ENCODE results near the gene SERTAD2.

Gene SERTAD2

DNA sequence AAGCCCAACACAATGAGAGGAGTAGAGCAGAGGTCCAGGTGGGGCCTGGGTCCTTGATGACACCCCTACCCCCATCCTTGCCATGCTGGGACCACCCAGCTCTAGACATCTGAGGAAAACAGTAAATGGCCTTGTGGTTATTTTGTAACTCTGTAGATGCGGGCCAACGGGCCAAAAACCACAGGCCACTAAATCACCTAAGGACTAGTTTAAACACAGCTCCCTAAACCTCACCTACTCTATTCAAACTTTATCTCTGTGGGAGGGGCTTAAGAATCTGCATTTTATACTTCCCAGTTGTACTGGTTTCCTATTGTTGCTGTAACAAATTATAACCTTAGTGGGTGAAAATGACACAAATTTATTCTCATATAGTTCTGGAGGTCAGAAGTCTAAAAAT, 19.0 kb upstream of the SERTAD2 start:
- no peak for DNase-seq

DNA sequence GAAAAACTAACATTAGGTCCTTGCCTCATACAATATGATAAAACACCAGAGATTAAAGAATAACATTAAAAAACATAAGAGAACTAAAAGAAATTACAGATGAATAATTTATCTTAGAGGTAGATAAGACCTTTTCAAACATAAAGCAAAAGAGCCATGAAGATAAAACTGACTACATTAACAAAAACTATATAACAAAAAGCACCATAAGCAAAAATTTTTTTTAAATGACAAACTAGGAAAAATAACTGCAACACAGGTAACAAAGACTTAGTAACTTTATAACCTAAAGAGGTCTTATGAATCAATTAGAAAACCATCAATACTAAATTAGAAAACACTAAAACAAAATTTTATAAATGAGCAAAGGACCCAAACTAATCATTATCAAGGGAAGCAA, 16.3 kb upstream of the SERTAD2 start:
- no peak for DNase-seq

DNA sequence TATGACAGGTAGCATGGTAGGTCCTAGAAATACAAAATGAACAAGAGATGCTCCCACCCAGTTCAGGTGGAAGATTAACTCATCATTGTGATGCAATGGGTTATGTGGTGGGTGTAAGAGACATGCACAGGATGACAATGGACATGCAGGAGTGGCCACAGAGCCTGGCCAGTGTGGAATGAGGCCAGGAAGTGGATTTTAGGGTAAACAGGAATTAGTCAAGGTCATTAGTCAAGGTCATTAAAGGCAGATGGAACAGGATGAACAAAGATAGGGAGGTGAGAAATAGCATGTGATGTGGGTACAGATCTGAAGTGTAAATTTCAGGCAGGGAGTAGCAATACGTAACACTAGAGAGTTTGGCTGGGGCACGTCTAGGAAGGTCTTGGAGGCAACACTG, 15.6 kb upstream of the SERTAD2 start:
- no peak for DNase-seq

DNA sequence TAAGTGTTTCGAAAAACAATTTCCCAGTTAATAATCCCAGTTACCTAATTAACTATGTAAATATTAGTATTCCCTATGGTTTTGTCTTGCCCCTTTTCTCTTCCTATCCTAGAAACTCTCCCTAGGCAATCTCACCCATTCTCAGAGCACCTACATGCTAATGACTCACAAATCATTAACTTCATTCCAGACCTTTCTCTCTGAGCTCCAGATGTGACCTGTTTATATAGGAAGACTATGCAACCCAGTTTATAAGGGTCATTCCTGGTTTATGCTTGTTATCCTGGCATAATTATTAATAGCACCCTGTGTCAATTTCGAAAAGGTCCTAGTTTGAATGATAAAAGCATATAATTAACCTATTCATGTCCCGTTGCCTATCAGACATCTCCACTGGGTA, 14.8 kb upstream of the SERTAD2 start:
- DNase-seq = no peak

DNA sequence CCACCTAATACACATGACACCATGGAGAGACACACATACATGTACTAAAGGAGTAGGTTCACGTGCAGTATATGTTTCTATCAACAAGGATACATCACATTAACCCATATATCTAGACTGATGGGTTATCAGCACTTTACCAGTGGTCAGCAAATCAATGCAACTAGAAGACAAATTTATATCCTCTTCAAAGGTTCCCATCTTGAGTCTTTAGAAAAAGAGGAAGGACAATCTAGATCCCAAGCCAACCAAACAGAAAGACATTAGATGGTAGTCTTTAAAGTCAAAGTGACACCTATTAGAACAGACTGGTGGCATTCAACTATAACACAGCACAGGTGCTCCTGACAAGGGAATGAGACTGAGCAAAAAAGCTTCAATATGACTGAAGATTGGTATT, 13.8 kb upstream of the SERTAD2 start:
- DNase-seq = no peak

DNA sequence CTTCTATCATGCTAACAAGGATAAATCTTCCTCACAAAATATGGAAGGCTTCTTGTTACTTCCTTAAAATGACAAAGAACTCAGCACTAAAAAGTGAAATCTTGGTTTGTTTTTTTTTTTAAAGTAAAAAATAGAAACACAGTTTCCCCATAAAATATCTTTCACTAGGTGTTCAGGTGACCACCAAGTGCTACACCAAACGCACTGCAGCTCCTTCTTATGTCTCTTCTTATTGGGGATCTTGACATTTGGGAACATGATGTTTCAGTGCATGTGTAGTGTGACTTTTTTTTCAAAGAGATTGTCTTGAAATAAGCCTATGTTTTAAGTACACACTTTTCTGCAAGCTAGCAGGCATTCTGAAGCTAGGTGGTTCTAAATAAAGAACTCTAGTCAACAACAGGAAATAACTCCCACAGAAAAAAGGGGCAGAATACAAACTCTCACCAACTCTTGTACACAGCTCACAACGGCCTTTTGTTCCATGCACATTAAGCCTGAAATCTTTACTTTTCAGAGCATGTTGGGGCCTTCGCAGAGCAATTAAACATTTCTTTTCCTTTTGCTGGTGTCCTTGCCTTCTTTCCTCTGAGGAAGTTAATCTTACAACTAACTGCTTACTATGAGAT, 13.2 kb upstream of the SERTAD2 start:
- DNase-seq = no peak

DNA sequence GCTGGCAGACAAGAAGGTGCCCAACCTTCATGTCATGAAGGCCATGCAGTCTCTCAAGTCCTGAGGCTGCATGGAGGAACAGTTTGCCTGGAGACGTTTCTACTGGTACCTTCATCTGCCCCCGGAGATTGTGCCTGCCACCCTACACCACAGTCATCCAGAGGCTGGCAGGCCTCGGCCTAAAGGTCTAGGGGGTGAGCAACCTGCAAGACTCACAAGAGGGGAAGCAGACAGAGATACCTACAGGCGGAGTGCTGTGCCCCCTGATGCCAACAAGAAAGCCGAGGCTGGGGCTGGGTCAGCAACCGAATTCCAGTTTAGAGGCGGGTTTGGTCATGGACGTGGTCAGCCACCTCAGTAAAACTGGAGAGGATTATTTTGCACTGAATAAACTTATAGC, 12.0 kb upstream of the SERTAD2 start:
- no peak for DNase-seq

DNA sequence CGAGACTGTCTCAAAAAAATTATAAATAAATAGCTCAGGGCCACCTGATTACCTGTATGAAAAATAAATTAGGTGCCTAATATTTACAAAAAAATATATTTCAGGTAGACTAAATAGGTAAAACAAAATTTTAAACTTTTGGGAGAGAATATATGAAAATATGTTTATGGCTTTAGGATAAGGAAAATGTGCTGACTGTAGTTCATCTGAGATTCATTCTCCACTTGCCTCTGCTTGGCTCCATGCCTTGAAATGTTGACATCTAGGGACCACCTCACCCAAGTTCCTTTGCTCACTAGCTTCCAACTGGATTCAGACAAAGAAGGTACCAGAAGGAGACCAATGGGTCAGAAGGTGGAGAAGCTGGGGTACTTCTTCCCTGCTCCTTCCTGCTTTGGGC, 9.7 kb upstream of the SERTAD2 start:
- no peak for DNase-seq

DNA sequence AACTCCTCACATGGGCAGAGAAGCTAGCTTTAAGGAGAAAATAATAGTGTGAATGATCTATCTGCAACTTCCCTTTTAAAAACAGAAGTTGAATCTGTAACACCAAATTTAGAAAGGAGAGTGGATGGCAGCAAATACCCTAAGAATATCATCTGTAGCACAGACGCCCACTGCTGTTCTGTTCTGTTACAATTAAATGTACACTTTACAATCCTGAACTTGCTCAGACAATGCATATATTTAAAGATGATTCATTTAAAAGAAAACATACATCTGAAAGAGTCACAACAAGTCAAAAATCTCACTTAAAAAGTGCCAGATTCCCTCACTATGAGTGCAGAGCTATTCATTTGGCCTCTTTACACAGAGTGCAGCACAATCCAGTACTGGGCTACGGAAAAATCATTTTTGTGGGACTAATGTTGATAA, 8.0 kb upstream of the SERTAD2 start:
- DNase-seq = no peak

DNA sequence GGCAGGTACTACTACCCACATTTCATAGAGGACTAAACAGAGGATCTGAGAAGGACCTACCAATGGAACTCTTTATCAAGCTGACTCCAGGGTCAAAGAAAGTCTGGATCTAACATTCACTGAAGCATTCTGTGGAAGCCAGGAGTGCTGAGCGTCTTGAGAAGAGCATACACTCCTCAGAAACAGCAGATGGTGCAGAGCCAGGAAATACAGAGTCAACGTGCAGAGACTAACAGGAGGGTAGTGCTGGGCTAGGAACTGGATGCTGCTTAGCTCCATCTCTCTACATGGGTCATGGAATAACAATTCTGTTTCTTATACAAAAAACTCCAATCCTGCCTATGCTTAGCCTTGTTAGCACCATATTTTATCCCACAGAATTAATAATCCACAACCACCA, 5.5 kb upstream of the SERTAD2 start:
- no peak for DNase-seq

DNA sequence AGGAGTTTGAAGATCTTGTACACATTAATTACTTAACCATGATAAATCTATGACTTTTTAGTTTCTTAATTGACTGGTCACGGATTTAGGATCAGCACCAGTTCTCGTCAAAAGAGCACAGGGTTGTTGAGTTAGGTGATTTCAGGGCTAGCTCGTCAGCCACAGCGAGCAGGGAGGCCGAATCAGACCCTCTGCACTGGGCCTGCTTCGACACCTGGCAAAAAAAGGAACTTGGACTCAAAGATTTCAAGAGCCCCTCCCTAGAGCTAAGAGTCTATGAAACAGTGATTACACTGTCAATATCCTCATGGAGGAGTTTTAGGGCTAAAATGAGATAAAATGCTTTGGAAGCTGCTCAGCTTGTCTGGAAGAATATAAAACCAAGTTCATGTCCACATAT, 4.6 kb upstream of the SERTAD2 start:
- DNase-seq = no peak

DNA sequence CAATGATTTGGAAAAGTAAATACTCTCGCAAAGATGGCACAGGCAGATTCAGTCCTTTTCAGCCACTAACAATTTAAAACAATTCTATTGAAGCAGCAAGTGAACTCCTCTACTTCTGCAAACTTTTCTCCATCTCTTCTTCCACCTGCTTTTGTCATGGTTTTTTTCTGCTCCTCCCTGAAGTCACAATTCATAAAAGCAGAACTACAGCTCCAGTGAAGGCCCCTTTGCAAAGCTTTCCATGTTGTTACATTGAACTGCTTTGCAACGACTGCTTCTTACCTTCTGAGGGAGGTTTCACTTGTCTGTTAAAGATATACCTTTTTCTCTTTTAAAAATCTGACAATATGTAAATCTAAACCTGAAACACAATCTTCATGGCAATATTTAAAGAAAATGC, 3.7 kb upstream of the SERTAD2 start:
- DNase-seq = no peak

DNA sequence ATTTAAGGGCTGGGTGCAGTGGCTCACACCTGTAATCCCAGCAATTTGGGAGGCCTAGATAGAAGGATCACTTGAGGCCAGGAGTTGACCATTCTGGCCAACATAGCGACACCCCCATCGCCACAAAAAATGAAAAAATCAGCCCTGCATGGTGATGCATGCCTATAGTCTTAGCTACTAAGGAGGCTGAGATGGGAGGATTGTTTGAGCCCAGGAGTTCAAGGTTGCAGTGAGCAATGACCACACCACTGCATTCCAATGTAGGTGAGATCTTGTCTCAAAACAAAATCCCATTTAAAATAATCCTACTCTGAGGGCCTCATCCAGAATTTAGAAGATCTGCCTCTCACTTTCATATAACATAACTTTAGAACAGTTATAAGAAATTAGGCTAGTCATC, 2.7 kb upstream of the SERTAD2 start:
- no peak for DNase-seq

DNA sequence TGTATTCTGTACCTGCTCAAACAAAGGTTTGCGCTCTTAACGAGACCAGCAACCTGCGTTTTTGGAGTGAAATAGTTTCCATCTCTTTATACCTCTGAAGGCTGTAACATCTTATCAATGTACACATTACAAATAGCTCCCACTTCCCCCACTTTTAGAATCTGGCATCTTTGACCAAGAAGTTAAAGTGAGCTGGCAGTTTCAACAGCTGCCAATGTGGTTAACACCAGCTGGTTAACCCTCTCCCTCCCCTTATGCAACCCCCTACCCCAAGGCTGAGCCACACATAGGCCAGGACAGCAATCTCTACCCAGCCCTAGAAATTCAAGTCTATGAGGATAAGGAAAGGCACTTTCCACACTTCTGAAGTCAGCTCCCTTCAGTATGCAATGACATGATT, 2.2 kb upstream of the SERTAD2 start:
- no peak for DNase-seq

DNA sequence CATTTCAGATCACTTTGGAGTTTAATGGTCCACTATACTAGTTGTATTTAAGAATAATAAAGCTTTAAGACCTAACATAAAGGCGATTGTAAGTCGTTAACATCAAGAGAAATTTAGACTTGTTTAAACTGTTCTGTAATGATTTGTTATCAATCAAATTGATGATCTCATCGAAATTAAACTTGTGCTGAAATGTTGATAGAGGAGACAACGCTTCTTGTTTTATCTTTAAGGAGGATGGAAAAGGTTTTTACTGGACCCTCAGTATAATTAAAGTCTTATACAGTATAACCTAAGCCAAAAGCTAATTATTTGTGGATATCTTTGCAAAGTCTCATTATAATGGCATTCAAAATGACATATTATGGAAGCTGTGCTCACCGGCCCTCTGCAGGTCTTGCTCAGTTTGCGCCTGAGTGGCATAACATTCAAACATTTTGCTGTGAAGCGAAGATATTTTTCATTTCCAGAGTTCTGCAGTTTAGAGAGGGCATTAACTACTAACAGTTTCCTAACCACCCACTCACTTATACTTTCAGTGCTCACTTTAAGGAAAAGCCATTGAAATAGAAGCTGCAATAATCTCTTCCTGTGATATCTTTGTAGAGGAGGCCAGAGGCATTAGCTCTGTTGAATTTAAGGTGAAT, 1.4 kb upstream of the SERTAD2 start:
- DNase-seq = peak in 1 of 2 experiments; percentile 32

DNA sequence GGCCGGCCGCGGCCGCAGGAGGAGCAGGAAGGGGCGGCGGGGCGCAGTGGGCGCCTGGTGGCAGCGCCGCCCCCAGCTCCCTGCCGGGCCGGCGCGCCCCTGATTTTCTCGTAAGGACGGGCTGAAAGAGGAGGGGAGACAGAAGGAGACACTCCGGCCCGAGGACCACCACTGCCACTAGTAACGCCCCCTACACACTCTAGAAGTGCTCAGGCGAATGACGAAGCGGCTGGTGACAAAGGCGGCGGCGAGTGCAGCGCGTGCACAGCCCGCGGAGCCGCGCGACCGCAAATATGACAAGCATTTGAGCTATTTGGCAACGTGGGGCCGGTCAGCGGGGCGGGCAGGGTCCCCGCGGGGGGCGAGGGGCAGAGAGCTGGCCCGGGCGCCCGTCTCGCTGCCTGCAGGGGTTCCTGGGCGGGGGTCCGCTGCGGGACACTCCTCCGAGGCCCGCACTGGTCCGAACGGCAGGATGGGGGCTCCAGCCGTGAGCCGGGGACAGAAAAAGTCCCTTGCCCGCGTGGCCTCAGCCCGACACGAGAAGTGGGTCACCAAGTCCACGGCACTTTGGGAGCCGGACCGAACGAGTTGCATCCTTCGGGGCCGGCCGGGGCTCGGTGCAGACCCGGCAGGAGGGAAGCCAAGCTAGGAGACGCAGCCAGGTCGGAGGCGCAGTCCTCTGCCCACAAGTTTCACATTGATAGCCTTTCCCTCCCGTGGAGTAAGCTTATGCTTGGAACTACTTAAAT, 524 bp upstream of the SERTAD2 start:
- peak; percentile 49 to 60 for DNase-seq

DNA sequence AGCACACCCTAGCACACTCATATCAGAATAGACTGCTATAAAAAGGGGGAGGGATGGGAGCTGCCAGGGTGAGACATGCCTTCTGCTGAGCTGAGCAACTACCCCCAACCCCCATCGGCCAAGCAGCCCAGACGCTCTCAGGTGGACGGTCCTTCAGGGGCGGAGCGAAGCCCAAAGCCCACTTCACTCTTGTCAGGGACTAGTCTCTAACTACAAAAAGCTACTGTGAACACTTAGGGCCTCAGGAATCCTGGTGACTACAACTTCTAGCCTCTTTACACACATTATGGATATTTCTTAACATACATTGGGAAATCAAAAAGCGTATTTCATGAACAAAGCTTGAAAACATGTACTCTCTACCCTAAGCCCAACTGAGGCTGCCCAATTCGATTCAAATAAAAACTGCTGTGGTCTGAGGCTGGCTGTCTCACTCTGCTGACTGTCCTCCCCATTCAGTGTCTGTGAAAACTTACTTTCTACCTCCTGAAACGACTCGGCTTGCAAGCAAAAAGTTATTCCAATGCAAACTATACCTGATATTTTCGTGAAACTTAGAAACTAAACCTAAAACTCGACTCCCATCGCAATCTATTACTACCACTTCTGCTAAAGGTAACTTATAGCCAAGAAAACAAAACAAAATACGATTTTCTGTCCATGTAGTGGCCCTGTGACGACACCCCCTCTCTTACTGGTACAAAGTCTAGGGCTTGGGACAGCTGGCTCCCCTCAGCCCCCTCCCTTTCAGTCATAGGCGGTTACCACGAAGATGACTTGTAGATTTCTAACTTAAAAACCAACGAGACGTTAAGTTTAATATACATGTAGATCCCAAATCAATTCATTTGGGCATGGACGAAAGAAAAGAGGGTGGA, 1.2 kb downstream of the SERTAD2 start:
- DNase-seq = no peak

DNA sequence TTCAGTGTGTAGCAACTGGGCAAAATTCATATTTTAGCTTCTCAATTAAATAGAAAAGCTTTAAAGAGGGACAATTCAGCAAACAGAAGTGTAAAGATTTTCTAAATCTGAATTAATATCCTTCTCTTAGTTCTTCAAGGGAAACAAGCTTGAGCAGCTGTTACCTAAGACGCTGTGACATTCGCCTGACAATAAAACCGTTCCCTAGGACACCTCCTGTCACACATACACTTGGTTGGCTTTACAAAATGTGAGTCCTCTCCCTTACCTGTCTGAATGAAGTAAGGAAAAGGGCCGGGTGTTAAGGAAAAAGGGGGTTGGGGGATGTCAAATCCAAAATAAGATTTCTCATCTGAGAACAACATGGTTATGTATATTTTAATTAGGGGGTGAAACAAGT, 2.1 kb downstream of the SERTAD2 start:
- DNase-seq = no peak

DNA sequence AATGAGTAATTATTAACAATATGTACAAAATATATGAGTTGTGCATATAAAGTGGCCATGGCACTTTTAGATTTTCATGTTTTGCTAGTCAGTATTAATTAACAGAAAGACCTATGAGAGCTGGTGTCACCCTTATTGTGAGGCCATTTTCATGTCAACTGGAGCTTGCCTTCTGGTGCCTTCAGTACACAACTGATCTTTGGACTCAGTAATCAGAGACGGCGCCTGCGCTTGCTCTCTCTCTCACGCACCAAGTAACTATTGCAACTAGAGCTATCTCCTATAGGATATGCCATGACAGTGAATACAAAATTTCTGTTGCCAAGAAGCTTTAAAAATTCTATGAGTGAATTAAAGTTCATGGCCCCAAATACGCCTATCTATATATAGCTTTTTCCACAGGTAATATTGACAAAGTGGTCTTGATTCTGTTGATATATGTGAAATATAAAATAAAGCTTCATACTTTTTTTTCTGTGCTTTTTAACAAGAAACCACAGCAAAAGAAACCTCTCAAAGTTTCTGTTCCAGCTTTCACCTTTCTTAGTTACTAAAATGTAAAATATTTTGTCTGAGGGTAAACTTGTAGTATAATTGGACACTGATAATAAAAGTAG, 2.9 kb downstream of the SERTAD2 start:
- no peak for DNase-seq

DNA sequence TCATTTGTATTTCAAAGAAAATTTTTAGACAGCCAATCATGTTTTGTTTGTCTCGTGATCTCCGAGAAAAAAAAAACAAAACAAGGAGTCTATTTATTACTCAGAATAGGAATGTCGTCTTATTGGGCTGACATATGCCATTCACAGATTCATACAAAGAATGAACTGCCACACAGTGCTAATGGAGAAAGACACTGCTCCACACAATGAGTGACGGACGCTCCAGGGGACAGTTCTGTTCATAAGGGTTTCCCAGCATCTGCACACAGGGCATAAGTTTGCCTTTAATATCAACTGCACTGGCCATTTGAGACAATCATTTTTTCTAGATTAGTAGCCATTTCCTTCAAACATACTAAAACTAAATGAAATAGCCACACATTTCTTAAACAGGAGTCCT, 3.4 kb downstream of the SERTAD2 start:
- DNase-seq = no peak

DNA sequence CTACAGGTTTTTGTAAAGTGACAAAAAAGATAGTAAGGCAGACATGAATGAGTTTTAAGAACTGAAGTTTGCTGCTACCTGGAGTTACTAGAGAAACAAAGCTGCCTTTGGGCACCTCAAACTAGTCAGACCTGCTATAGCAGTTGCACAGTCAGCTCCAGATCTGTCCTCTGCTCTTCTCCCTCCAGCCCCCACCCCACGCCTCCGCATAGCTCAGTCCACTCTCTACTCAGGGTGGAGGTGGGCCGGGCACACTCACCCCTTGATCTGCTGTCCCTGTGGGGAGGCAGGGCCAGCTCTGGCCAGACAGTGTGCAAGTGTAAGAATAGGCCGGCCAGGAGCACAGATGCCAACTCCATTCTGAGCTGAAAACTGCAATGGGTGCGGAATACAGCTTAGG, 4.1 kb downstream of the SERTAD2 start:
- DNase-seq = no peak

DNA sequence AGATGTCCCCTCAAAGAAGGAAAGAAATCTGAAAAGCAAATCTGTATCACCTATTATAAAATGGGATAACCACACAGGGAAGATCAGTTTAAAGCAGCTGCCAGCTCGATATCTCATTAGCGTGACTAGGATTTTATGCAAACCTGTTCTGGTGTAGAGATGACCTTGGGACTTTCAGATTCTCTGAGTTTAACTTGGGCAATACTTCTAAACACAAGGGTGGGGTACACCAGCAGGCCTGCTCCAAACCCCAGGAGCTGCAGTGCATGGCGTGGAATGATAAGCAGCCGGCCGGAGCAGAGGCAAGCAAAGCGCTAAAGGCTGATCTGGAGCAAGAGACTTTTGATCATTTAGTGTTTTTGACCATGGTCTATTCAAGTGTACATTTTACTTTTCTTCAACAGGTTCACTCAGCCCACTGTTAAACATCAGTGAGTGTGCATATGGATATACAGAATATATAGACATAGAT, 4.7 kb downstream of the SERTAD2 start:
- no peak for DNase-seq
